Effector memory CD4-positive, alpha-beta T cell (primary cell): ENCODE measurements around the gene GHRHR.

Source experiments
- DNase-seq, 3 donors: peaks; one replicate each; pipeline ENCODE4 v3.0.0-alpha.2; 2020
- H3K27ac ChIP-seq: 2 replicates; pipeline ENCODE4 v1.7.0; 2013; ENCODE audit warnings: mild to moderate bottlenecking, low read length, moderate library complexity; ENCODE audit not compliant: insufficient read depth, poor library complexity, severe bottlenecking
- H3K27me3 ChIP-seq: replicated peaks from 2 replicates; pipeline ENCODE4 v1.7.0; 2013; ENCODE audit warnings: mild to moderate bottlenecking, low read length; ENCODE audit not compliant: insufficient read depth, control insufficient read depth, poor library complexity, severe bottlenecking
- H3K36me3 ChIP-seq: 2 replicates; pipeline ENCODE4 v1.7.0; 2013; ENCODE audit warnings: mild to moderate bottlenecking, low read length, moderate library complexity; ENCODE audit not compliant: control insufficient read depth, insufficient read depth
- H3K4me1 ChIP-seq: 2 replicates; pipeline ENCODE4 v1.7.0; 2013; ENCODE audit warnings: low read length, mild to moderate bottlenecking; ENCODE audit not compliant: control insufficient read depth, insufficient read depth, poor library complexity, severe bottlenecking
- H3K4me3 ChIP-seq: 2 replicates; pipeline ENCODE4 v1.7.0; 2013; ENCODE audit warnings: low read length, low read depth, mild to moderate bottlenecking; ENCODE audit not compliant: insufficient read depth, poor library complexity, severe bottlenecking
- H3K9me3 ChIP-seq: 2 replicates; pipeline ENCODE4 v1.7.0; 2013; ENCODE audit warnings: mild to moderate bottlenecking, low read length, moderate library complexity; ENCODE audit not compliant: control insufficient read depth

The GHRHR gene

GRCh38 chr7:31028417-31028992 is 64.8 kb downstream of the GHRHR start:
- no peaks in the 10 kb centered on the region for H3K36me3 ChIP-seq
- no peaks in the 10 kb centered on the region for H3K9me3 ChIP-seq
- H3K4me3 ChIP-seq: no peak overlapping the region
- H3K4me1 ChIP-seq: peaks cover 5% of the 10 kb centered on the region
- no peaks in the 10 kb centered on the region for H3K27me3 ChIP-seq
- no peak for DNase-seq
- H3K27ac ChIP-seq: no peak overlapping the region
